Tibial artery (tissue), 4 donors: ENCODE results near the gene RGS17.

ENCODE experiments used
- DNase-seq, 2 donors: peaks; one replicate each; pipeline ENCODE4 v3.0.0-alpha.2; 2019
- H3K27ac ChIP-seq, 2 donors: fragments of 200-600 bp; sonication (generic) in 1 of 2; 1 replicate in 1 of 2; 2 replicates in 1 of 2; pipeline ENCODE4 v1.5.1; 2018 to 2019; ENCODE audit warnings: mild to moderate bottlenecking in 1 of 2
- H3K27me3 ChIP-seq, 2 donors: fragments of 200-600 bp; sonication (generic) in 1 of 2; one replicate each; pipeline versions ENCODE4 v1.5.1 to v1.6.0; 2016 to 2019
- H3K36me3 ChIP-seq, 3 donors: fragments of 200-600 bp; sonication (generic) in 2 of 3; one replicate each; pipeline ENCODE4 v1.5.1; 2016 to 2019; ENCODE audit warnings: mild to moderate bottlenecking in 2 of 3
- H3K4me1 ChIP-seq, 4 donors: fragments of 200-600 bp; sonication (generic) in 2 of 4; 1 replicate in 3 of 4; 2 replicates in 1 of 4; pipeline ENCODE4 v1.5.1; 2016 to 2019
- H3K4me3 ChIP-seq, 2 donors: fragments of 200-600 bp; sonication (generic) in 1 of 2; 1 replicate in 1 of 2; 2 replicates in 1 of 2; pipeline ENCODE4 v1.5.1; 2018 to 2019; ENCODE audit warnings: mild to moderate bottlenecking in 2 of 2
- H3K9me3 ChIP-seq, 3 donors: fragments of 200-600 bp; sonication (generic) in 1 of 3; one replicate each; pipeline ENCODE4 v1.5.1; 2016 to 2019
- intact Hi-C: fragments of 100-400 bp; cut with DNase I; formaldehyde crosslinking; loops from one replicate; pipeline ENCODE4 v1.15.0; 2023; ENCODE audit warnings: low total_unique reads
- TF ChIP-seq, protein P1 (sequence below), 2 experiments: fragments of 200-600 bp in 1 of 2; fragments of 450-650 bp in 1 of 2; IDR thresholded peaks; one replicate each; pipeline ENCODE4 v1.5.1; 2017 to 2019; ENCODE audit warnings: antibody characterized with exemption in 2 of 2, mild to moderate bottlenecking in 1 of 2, moderate library complexity in 1 of 2

The RGS17 gene

GRCh38 chr6:153131037-153131981, at the start of gene RGS17:
RGS17 (minus strand) TSS chr6:153131282; CDS start chr6:153044018, 87,264 bp downstream.
- H3K27me3 ChIP-seq = peaks cover 0 to 4% of the 10 kb centered on the region in 2 donors
- TF ChIP-seq, protein P1, sequence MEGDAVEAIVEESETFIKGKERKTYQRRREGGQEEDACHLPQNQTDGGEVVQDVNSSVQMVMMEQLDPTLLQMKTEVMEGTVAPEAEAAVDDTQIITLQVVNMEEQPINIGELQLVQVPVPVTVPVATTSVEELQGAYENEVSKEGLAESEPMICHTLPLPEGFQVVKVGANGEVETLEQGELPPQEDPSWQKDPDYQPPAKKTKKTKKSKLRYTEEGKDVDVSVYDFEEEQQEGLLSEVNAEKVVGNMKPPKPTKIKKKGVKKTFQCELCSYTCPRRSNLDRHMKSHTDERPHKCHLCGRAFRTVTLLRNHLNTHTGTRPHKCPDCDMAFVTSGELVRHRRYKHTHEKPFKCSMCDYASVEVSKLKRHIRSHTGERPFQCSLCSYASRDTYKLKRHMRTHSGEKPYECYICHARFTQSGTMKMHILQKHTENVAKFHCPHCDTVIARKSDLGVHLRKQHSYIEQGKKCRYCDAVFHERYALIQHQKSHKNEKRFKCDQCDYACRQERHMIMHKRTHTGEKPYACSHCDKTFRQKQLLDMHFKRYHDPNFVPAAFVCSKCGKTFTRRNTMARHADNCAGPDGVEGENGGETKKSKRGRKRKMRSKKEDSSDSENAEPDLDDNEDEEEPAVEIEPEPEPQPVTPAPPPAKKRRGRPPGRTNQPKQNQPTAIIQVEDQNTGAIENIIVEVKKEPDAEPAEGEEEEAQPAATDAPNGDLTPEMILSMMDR (IDR thresholded peaks at IDR 0.05) = no peak
- H3K36me3 ChIP-seq = no peaks in the 10 kb centered on the region
- H3K4me3 ChIP-seq = peak within 1 kb of the TSS; percentile 59
- H3K9me3 ChIP-seq = no peaks in the 10 kb centered on the region
- peak within 1 kb of the TSS; percentile 69 to 77 for H3K27ac ChIP-seq
- H3K4me1 ChIP-seq = peaks cover 0 to 25% (median 19%) of the 10 kb centered on the region in 4 donors
- peak in 1 of 2 donors; percentile 77 for DNase-seq
- intact Hi-C loops = no loop called here

GRCh38 chr6:153172815-153173214, 41.7 kb upstream of the RGS17 start:
- DNase-seq = no peak
- intact Hi-C loops = no loop called here
- Histone ChIP-seq H3K36me3 (no peaks in the 10 kb centered on the region), H3K9me3 (no peaks in the 10 kb centered on the region), H3K27ac (no peak overlapping the region), H3K27me3 (no peaks in the 10 kb centered on the region), H3K4me3 (no peak overlapping the region), H3K4me1 (no peaks in the 10 kb centered on the region)
- TF ChIP-seq, protein P1 (IDR thresholded peaks at IDR 0.05) = no peak

- DNase-seq = no peak
- H3K27me3 ChIP-seq = no peaks in the 10 kb centered on the region
- TF ChIP-seq, protein P1 (IDR thresholded peaks at IDR 0.05) = no peak
- no peaks in the 10 kb centered on the region for H3K36me3 ChIP-seq
- no peak overlapping the region for H3K4me3 ChIP-seq
- intact Hi-C loops = no loop called here
- H3K9me3 ChIP-seq = no peaks in the 10 kb centered on the region
- no peak overlapping the region for H3K27ac ChIP-seq
- no peaks in the 10 kb centered on the region for H3K4me1 ChIP-seq
Observed at GRCh38 chr6:153170511-153170910, 39.4 kb upstream of the RGS17 start.

DNA sequence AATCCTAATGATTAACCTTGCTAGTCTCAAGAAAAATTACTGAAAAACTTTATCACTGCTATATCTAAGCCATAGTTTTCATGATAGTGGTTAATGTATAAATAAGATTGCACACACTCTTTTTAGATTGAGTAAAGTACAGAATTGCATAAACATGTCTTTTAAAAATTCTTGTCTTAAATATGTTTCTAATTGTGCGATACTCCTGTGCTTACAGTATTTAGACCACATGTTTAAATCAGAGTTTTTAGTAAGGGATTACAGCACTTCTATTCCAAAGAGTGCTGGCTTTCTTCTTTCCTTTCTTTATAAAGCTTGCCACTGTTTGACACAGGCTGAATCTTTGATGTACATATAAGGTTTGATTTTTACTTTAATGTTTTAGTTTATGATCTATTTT, 36.8 kb upstream of the RGS17 start:
- Histone ChIP-seq H3K4me1 (no peaks in the 10 kb centered on the region), H3K27ac (no peak overlapping the region), H3K27me3 (no peaks in the 10 kb centered on the region), H3K4me3 (no peak overlapping the region), H3K9me3 (no peaks in the 10 kb centered on the region), H3K36me3 (no peaks in the 10 kb centered on the region)
- DNase-seq = no peak
- TF ChIP-seq, protein P1 (IDR thresholded peaks at IDR 0.05) = no peak
- intact Hi-C loops = no loop called here

- Histone ChIP-seq H3K4me3 (no peak overlapping the region), H3K4me1 (no peaks in the 10 kb centered on the region), H3K36me3 (no peaks in the 10 kb centered on the region), H3K9me3 (no peaks in the 10 kb centered on the region), H3K27me3 (no peaks in the 10 kb centered on the region), H3K27ac (no peak overlapping the region)
- TF ChIP-seq, protein P1 (IDR thresholded peaks at IDR 0.05) = no peak
- intact Hi-C loops = no loop called here
- DNase-seq = no peak
Observed at GRCh38 chr6:153167061-153167891, 36.2 kb upstream of the RGS17 start.
